Hepatocyte (in vitro differentiated cells): Measurements from ENCODE around the gene RAB6A.

Experiments used
- EZH2 ChIP-seq: fragments of 200-600 bp; sonication (generic); IDR thresholded peaks from 2 replicates; pipeline ENCODE4 v1.6.1; 2016; ENCODE audit warnings: antibody characterized with exemption, mild to moderate bottlenecking, borderline replicate concordance
- EZH2phosphoT487 ChIP-seq: fragments of 200-600 bp; sonication (generic); IDR thresholded peaks from one replicate; pipeline ENCODE4 v1.6.1; 2018; ENCODE audit warnings: antibody characterized with exemption, mild to moderate bottlenecking, low read depth, moderate library complexity; ENCODE audit not compliant: unreplicated experiment, severe bottlenecking
- TF ChIP-seq, protein P1 (sequence below): fragments of 200-600 bp; sonication (generic); IDR thresholded peaks from 2 replicates; pipeline ENCODE4 v1.5.1; 2016; ENCODE audit warnings: antibody characterized with exemption, mild to moderate bottlenecking; ENCODE audit not compliant: poor library complexity

DNA sequence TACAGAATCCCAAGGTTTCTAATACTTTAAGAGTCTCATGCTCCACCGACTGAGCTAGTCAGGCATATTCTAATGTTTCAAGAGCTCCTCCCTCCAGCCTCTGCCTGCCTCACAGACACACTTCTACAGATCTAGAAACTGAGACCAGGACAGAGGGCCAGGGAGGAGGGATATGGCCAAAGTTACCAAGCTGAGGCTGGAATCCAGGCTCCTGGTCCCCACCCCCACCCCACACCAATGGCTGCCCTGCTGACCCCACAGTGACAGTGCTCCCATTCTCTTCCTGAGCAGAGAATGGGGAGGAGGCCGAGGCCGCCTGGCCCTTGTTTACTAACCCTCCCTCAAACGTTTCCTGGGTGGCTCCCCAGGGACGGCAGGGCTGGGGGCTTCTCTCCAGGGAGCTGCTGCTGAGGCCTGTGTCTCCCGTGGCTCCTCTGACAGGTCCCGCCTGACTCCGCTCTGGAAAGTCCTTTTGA lies 112.3 kb downstream of the RAB6A start:
- TF ChIP-seq, protein P1, sequence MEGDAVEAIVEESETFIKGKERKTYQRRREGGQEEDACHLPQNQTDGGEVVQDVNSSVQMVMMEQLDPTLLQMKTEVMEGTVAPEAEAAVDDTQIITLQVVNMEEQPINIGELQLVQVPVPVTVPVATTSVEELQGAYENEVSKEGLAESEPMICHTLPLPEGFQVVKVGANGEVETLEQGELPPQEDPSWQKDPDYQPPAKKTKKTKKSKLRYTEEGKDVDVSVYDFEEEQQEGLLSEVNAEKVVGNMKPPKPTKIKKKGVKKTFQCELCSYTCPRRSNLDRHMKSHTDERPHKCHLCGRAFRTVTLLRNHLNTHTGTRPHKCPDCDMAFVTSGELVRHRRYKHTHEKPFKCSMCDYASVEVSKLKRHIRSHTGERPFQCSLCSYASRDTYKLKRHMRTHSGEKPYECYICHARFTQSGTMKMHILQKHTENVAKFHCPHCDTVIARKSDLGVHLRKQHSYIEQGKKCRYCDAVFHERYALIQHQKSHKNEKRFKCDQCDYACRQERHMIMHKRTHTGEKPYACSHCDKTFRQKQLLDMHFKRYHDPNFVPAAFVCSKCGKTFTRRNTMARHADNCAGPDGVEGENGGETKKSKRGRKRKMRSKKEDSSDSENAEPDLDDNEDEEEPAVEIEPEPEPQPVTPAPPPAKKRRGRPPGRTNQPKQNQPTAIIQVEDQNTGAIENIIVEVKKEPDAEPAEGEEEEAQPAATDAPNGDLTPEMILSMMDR, result no peak
- no peak for TF ChIP-seq EZH2
- TF ChIP-seq EZH2phosphoT487, result no peak
